Measurements from ENCODE around the gene DPP10. TPM values are rescaled to one million over a fixed set of nuclear protein-coding genes. Genes with fewer than 3 reads are reported as not detected.

The DPP10 gene
- total RNA-seq, 3 donors from 2014 or later: 0.29 to 0.33 (median 0.32) TPM

- intact Hi-C loops (cut with DNase I; ENCODE audit: low total_unique reads): no loop called here
- no peaks in the 10 kb centered on the region for H3K36me3 ChIP-seq
- no peak for DNase-seq (ENCODE audit: low spot score in 2 of 2)
- TF ChIP-seq POLR2AphosphoS5 (IDR thresholded peaks at IDR 0.05) (no peak), CTCF (IDR thresholded peaks at IDR 0.05) (no peak), POLR2A (IDR thresholded peaks at IDR 0.05) (no peak)
- no peak overlapping the region for H3K4me3 ChIP-seq
- no peaks in the 10 kb centered on the region for H3K4me1 ChIP-seq
- H3K9me3 ChIP-seq: peaks cover 0 to 12% of the 10 kb centered on the region in 2 donors
- H3K27ac ChIP-seq: no peak overlapping the region
- H3K27me3 ChIP-seq: no peaks in the 10 kb centered on the region
Measured at GRCh38 chr2:115386465-115386864, 944.0 kb downstream of the DPP10 start.

DNA sequence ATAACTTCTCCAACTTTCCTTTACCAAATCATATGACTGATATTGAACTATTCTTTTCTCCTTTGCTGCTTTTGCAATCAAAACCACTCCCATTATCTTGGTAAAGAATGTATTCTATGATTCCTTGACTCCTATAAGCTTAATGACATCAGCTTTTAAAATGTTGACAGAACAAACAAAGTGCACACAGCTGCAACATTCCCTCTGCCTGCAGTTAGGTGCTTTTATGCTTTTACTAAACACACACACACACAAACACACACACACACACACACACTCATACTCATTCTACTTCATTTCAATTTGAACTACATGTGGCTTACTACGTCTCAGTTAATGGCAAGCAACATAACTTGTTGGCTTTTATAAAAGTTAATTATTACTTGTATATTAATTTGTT is 946.6 kb downstream of the DPP10 start:
- Histone ChIP-seq H3K36me3 (no peaks in the 10 kb centered on the region), H3K27me3 (no peaks in the 10 kb centered on the region), H3K4me1 (no peaks in the 10 kb centered on the region), H3K27ac (no peak overlapping the region), H3K9me3 (no peaks in the 10 kb centered on the region), H3K4me3 (no peak overlapping the region)
- intact Hi-C loops (cut with DNase I; ENCODE audit: low total_unique reads): no loop called here
- TF ChIP-seq POLR2AphosphoS5 (IDR thresholded peaks at IDR 0.05): no peak
- no peak for TF ChIP-seq CTCF (IDR thresholded peaks at IDR 0.05)
- no peak for TF ChIP-seq POLR2A (IDR thresholded peaks at IDR 0.05)
- no peak for DNase-seq (ENCODE audit: low spot score in 2 of 2)

DNA sequence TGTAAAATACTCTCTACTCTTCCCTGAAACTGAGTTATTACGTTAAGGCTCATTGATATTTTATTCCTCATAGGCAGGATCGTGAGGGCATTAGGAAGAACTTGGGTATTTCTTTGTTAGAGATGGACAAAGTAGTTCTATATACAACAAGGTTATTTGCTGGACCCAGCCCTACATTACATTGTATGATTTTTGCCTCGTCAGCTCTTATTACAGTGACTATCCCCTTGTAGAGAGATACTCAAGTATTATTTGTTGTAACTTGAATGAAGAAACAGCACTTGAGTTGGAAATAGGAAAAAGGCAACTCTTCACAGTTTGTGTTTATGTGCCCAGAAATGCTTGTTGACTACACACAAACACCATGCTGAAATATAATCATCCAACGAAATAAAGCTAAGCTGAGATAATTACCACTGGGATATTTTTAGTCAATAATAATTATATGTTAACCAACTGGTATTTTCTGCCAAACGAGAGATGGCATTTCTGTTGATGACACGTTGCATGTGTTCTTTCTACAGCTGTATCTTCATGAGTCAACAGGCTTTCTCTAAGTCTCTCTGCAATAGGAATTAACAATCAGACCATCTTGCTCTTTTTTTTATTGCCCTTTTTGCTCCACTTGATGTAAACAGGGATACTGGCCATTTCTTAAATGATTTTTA is 947.6 kb downstream of the DPP10 start:
- no peaks in the 10 kb centered on the region for H3K36me3 ChIP-seq
- intact Hi-C loops (cut with DNase I; ENCODE audit: low total_unique reads): no loop called here

GRCh38 chr2:115396579-115396978 is 954.1 kb downstream of the DPP10 start:
- TF ChIP-seq CTCF (IDR thresholded peaks at IDR 0.05) (no peak), POLR2AphosphoS5 (IDR thresholded peaks at IDR 0.05) (no peak), POLR2A (IDR thresholded peaks at IDR 0.05) (no peak)
- intact Hi-C loops (cut with DNase I; ENCODE audit: low total_unique reads): no loop called here
- H3K9me3 ChIP-seq: no peaks in the 10 kb centered on the region
- H3K4me3 ChIP-seq: no peak overlapping the region
- H3K36me3 ChIP-seq: no peaks in the 10 kb centered on the region
- H3K27ac ChIP-seq: no peak overlapping the region
- no peaks in the 10 kb centered on the region for H3K27me3 ChIP-seq
- no peak for DNase-seq (ENCODE audit: low spot score in 2 of 2)
- no peaks in the 10 kb centered on the region for H3K4me1 ChIP-seq

More for the DNA sequence above, 947.6 kb downstream of the DPP10 start:
- TF ChIP-seq CTCF (IDR thresholded peaks at IDR 0.05) (no peak), POLR2AphosphoS5 (IDR thresholded peaks at IDR 0.05) (no peak), POLR2A (IDR thresholded peaks at IDR 0.05) (no peak)
- no peaks in the 10 kb centered on the region for H3K4me1 ChIP-seq
- no peak for DNase-seq (ENCODE audit: low spot score in 2 of 2)
- H3K9me3 ChIP-seq: no peaks in the 10 kb centered on the region
- no peaks in the 10 kb centered on the region for H3K27me3 ChIP-seq
- no peak overlapping the region for H3K4me3 ChIP-seq
- no peak overlapping the region for H3K27ac ChIP-seq

GRCh38 chr2:115400940-115401339 is 958.5 kb downstream of the DPP10 start:
- no peak for DNase-seq (ENCODE audit: low spot score in 2 of 2)
- H3K27me3 ChIP-seq: no peaks in the 10 kb centered on the region
- H3K36me3 ChIP-seq: no peaks in the 10 kb centered on the region
- H3K4me1 ChIP-seq: no peaks in the 10 kb centered on the region
- no peaks in the 10 kb centered on the region for H3K9me3 ChIP-seq
- H3K4me3 ChIP-seq: no peak overlapping the region
- intact Hi-C loops (cut with DNase I; ENCODE audit: low total_unique reads): no loop called here
- no peak overlapping the region for H3K27ac ChIP-seq
- TF ChIP-seq CTCF (IDR thresholded peaks at IDR 0.05): no peak
- no peak for TF ChIP-seq POLR2A (IDR thresholded peaks at IDR 0.05)
- no peak for TF ChIP-seq POLR2AphosphoS5 (IDR thresholded peaks at IDR 0.05)
